Glomerular visceral epithelial cell (primary cell): ENCODE data around the gene STK11.
"Not testable (repeated sequence)": the region's sequence is repeated elsewhere in the genome, so short reads cannot be mapped to it uniquely, and the experiment has no call there.

ENCODE experiments used
- DNase-seq: peaks from one replicate; pipeline ENCODE4 v3.0.0-alpha.2; 2016; ENCODE audit errors: extremely low spot score

The STK11 gene

GRCh38 chr19:1169411-1169791 lies 36.2 kb upstream of the STK11 start:
- DNase-seq: no peak

GRCh38 chr19:1169921-1170885 lies 35.4 kb upstream of the STK11 start:
- DNase-seq: peak; percentile 45

DNA sequence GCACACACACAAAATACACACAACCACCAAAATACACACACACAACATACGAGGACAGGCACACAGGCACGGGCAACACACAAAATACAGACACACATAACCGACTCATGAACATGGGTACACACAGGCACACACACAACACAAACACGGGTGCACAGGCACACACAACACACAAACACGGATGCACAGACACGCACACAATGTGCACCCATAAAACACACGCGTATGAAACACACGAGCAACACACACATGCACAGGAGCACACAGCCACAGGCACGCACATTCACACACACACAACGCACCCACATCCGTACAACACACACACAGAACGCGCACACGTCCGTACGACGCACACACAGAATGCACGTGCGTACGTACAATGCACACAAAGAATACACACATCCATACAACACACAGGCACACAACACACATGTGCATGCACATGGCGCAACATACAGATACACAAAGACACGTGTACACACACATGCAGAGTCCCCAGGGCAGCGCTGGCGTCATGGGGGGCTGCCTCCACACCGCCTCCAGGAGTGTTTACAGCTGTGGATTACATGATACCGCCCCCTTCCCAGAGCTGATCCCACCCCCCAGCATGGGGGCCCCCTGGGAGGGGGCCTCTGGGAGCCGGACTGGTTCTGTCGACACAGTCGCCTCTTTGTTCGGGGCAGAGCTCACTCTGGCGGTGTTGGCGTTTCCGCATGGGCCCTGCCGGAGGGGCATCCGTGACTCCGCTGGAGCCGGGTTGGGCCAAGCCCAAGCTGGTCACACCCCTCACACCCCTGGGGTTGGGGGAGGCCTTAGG lies 34.4 kb upstream of the STK11 start:
- DNase-seq: no peak

DNA sequence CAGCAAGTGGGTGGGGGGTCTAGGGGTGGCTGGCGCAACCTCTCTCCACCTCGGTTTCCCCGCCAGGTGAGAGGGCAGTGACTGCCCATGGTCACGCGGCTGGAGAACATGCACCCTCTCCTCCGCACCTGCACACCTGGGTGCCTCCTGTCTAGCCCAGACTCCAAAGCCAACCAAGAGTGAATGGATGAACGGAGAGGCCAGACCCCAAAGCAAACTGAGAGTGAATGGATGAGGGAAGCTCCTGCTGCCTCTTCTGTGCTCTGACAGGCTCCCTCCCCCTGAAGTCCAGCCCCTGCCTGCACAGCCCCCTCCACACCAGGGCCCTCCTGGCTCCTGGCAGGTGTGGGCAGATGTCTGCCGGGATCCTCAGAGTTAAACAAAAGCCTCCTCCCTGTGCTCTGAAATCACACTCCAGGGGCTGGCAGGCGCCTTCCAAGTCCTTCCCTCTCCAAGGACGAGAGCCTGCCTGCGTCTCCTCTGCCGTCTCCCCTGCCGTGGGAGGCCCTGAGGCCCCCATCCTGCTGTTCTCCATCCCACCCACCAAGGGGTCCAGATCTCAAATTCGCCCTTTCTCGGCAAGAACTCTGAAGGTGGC lies 33.7 kb upstream of the STK11 start:
- no peak for DNase-seq

DNA sequence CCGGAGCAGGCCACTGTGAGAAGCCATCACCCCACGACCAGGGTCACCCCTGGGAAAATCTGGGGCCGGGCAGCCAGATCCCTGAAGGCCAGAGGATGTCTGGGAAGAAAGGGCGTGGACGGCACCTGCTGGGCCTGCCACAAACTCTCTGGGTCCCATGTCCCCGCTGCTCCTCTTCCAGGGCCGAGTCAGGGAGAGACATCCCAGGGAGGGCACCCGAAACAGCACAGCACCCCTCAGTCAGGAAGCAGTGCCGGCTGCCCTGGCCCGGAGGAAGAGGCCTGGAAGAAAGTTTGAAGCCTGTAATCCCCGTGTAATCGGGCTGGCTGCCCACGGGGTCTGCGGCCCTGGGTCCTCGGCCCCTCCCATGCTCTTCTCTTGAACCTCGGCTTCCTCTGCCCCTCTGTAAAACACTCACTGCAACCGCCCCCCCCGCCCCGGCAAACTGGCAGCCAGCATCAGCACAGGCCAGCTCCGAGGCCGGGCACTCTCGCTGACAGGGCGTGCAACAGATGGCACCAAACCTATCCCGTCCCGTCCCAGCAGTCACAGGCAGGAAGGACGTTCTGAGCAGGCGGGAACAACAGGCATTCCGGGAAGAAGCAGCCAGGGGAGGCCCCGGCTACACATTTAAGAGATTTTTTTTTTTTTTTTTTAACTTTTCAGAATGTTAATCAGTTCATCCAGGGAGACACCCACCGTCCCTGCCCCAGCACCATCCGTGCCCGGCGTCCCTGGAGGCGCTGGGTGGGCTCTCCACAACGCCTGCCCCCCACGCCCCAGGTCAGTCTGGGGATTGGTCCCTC lies 33.0 kb upstream of the STK11 start:
- peak; percentile 80 for DNase-seq

DNA sequence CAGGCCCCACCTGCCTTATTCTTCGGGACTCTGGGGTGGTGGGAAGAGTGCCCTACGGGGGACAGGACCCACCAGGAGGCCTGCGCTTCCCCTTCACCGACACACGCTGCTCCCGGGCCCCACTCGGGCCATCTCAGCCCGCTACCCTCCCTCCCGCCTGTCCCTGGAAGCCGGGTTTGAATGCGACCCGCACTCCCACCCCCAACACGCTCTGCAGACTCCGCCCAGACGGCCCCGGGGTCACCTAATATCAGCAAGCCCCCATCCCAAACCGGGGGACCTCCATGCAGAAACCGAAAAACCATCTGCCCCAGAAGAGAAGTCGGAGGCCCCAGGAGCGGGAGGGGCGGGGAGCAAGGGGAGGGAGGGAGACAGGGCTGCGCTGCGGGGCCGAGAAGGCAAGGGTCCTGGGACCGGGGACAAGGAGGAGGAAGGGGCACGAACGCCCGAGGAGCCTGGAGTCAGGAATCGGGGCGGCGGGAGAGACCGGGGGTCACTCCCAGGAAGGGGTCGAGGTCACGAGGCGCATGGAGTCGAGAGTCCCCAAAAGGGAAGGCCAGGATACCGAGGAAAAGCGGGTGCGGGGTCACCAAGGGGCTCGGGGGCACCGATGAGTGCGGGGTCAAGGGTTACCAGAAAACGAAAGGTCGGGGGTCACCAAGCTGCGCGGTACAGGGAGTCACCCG lies 32.3 kb upstream of the STK11 start:
- DNase-seq: no peak

- DNase-seq: peak; percentile 91
Measured at GRCh38 chr19:1173845-1174809, 31.5 kb upstream of the STK11 start, which contains the start of gene SBNO2. Gene SBNO2 (minus strand): TSS chr19:1174268. CDS start chr19:1154276, 19,992 bp downstream.

GRCh38 chr19:1177322-1178114 lies 28.1 kb upstream of the STK11 start:
- DNase-seq: peak; percentile 98

DNA sequence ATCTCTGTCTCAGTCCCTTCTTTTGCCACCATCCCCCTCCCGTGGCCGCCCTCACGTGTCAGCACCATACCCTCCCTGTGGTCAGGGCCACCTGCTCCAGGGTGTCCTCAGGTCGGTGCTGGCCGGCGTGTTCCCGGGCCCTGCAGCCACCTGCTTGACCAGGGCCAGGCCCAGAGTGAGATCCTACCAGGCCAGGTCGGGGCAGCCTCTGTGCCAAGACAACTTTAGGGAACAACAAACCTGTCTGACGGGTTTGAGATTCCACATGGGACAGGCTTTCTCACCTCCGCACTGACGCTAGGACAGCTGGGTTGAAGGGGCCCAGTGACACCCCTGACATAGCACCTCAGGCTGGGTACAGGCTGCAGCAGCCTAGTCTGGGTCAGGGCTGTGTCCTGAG lies 24.0 kb upstream of the STK11 start:
- no peak for DNase-seq

GRCh38 chr19:1182068-1182467 lies 23.5 kb upstream of the STK11 start:
- DNase-seq: no peak

GRCh38 chr19:1182727-1183126 lies 22.9 kb upstream of the STK11 start:
- DNase-seq: no peak

GRCh38 chr19:1183543-1184172 lies 21.9 kb upstream of the STK11 start:
- DNase-seq: peak; percentile 85

DNA sequence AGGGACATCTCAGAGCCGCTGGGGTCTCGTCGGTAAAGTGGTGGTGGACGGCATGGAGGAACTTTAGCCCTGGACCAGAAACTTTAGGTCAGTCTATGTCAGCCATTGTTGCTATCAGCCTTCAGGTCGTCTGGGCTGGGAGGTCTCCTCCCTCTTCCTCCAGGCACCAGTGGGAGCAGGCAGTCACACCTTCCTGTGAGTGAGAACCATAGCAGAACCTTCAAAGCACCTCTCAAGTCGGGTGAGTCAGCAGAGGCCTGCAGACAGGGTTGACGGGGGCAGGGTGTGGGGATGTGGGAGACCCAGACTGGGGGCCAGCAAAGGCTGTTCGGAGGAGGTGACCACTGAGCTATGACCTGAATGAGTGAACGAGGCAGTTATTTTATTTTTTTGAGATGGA lies 16.2 kb upstream of the STK11 start:
- DNase-seq: peak; percentile 84

DNA sequence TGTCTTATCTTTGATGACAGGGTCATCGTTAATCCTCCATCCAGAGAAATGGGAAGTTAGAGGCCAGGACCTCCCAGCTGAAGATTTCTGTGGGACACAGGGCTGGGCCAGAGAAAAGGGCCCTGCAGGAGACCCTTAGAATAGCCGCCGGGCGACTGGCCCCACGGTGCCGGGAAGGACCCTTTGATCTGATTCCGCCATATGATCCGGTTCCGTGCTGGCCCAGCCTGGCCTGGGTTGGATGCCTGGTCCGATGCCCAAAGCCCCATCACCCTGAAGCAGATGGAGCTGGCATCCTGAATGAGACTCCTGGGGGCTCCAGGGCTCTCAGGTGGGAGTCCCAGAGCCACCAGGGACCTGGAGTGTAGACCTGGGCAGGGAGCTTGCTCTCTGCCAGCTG lies 6.0 kb upstream of the STK11 start:
- no peak for DNase-seq

- not testable (repeated sequence) for DNase-seq
Measured at GRCh38 chr19:1200614-1201013, 5.0 kb upstream of the STK11 start.

GRCh38 chr19:1206150-1206863 lies 729 bp downstream of the STK11 start:
- DNase-seq: no peak

- DNase-seq: peak; percentile 64
Measured at GRCh38 chr19:1206864-1207450, 1.4 kb downstream of the STK11 start.
